NCI-H1417 treated with DMSO at 0.1 percent for 48 hours (cell line): ENCODE measurements around the gene ST14.
"Not testable (repeated sequence)": the region's sequence is repeated elsewhere in the genome, so short reads cannot be mapped to it uniquely, and the experiment has no call there.

Experiments used
- DNase-seq: peaks from one replicate; lab custom pipeline; 2025; lab: John Stamatoyannopoulos, UW

ST14 gene

DNA sequence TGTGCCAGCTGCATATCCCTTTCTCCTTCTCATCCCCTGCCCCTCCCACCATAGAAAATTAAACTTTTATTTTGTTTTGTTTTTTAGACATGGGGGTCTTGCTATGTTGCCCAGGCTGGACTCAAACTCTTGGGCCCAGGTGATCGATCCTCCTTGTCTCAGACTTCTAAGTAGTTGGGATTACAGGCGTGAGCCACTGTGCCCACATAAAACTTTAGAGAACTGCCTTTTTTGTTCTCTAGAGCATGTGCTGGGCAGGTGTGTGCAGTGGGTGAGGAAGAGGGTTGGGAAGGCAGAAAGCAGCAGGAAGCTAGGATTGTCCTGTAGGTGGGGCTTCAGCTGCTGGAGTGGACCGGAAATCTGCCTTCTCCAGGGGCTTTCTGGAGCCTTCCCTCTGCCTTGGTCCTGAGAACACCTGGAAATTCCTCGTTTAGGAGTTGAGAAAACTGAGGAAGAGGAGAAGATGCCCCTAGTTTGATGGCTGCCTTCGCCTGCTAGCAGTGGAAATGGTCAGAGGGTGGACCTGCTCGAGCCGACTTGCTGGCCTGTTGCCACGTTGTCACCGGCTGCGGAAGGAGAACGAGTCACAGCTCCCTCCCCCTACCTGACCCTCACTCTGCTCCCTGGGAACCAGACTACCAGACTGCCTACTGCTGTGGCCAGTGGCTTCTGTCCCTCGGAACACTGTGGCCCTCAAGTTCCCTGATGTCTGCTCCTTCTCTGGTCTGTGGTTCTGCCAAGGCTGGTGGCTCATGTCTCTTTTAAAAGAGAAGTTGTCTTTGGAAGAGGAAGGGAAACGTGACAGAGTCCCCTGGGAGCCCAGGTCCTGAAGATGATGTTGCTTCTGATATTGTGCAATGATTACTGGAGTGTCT, 4.0 kb downstream of the ST14 start:
- DNase-seq = no peak

DNA sequence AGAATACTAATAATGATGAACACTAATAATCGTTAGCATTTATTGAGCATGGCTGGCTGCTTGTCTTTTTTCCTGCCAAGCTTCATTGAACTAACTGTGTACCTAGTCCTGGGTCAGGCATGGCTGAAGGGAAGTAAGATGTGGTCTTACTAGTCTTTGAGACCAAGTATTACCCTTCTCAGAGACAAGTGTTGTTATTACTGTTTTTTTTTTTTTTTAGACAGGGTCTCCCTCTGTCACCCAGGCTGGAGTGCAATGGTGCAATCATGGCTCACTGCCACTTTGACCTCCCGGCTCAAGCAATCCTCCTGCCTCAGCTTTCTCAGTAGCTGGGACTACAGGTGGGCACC, 4.6 kb downstream of the ST14 start:
- DNase-seq = no peak

DNA sequence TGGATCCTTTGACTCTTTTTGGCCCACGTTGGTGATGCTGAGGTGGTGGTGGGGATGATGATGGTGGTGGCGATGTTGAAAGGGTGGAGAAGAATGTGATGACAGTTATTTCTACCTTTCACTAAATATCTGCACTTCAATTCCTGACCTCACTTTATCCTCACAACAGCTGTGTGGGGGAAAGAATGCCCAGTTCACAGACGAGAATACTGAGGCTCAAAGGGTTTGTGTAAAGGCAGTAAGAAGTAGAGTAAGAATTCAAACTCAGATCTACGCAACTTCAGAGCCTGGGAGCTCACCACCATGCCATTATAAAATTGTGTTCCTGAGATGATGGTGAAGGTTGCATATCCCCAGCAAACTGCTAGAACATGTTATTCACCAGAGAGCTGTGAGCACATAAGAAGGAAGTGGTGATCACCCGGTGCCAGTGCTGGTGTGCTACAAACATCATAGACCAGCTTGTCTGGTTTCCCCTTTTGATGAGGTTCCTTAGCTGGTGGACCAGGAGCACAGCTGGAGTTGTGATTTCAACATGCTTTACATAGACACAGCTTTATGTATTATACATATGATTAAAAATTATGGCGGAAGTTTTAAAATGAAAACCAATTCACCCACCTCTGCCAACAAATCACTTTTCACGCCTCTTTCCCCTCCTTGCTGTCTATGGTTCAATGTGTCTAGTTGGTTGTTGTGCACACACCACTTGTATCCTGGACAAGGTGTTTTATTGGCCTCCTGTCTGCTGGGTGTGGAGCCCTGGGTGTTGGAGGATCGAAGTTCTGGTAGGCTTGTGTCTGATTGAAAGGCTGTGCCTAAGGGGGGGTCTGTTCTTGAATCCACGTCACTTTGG, 6.2 kb downstream of the ST14 start:
- no peak for DNase-seq

DNA sequence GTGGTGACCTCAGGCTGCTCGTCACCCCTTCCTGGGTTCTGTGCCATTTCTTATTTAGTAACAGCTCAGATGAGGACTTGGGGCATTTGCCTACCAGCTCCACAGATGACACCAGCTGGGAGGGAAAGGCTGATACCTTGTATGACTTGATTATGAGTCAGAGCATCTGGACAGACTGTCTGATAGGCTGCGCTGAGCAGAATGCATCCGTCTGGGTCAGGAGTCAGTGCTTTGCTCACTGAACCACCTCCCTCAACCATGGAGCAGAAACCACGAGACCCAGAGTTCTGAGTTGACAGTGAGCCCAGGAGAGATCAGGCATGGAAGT, 6.8 kb downstream of the ST14 start:
- DNase-seq = no peak

DNA sequence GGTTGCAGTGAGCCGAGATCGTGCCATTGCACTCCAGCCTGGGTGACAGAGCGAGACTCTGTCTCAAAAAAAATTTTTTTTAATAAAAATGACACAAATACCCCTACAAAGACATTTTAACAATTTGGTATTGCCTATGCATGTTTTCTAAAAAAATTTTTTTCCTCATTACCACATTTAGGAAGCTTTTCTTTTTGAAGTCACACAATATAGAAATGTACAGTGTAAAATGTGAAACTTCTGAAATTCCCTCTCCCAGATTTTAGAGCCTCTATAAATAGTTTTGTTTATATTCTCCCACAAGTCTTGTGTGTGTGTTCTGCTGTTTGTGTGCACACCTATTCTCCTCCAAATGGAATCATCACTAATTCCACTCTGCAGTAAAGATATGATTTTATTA, 7.6 kb downstream of the ST14 start:
- DNase-seq = no peak

DNA sequence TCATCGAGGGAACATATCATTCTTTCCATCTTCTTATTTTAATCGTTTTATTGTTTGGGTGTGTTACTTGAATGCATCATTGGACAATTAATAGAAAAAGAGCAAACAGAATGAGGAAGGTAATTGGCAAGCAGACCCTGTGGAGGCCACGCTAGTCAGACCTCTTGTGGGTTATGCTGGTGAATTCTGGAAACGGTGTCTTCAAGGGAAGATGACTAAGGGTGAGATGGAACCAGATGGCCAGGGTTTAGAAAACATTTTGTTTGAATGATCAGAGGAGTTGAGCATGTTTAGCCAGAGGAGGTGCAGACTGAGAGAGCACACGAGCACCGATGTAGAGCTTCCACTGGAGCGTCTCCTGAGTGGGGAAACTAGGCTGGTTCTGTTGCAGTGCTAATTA, 8.5 kb downstream of the ST14 start:
- no peak for DNase-seq

DNA sequence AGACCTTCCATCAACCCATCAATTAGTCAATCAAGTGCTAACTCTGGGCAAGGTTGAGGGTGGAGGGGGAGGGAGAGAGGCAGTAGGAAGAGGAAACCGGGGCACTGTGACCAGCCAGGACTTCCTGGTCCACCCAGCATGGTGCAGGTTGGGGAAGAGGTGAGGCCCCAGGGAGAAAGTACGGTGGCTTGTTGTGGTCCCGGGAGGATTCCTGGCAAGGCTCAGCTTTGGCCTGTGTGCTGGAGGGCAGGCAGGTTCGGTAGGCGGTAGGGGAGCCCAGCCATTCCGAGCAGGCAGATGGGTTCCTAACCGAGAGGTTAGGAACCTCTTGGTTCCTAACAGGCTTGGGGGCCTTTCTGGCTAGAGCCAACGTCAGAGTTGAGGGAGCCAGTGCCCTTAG, 10.8 kb downstream of the ST14 start:
- DNase-seq = no peak

DNA sequence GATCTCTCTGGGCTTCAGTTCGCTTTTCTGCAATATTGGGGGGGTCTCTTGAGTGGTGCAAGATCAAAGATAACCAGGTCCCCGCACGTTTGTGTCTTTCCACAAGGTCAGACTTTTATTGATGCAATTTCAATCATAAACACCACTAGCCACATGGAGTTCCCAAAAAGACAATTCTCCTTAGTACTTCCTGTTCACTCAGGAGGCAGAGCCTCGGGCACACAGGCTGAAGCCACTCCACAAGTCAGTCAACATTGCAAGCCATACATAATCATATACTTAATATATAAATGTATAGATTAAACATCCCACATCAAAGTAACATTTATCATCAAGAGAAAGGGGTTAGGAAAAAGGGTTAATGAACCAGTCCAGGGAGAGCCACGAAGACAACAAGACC, 12.0 kb downstream of the ST14 start:
- no peak for DNase-seq

DNA sequence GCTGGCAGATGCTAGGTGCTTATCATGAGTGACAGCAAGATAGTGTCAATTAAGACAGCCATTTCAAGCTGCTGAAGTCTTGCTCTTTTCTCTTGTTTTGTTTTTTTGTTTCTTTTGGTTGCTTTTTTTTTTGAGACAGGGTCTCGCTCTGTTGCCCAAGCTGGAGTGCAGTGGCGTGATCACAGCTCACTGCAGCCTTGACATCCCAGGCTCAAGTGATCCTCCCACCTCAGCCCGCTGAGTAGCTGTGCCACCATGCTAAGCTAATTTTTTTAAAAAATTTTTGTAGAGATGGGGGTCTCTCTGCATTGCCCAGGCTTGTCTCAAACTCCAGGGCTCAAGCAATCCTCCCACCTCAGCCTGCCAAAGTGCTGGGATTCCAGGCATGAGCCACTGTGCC, 12.4 kb downstream of the ST14 start:
- not testable (repeated sequence) for DNase-seq

DNA sequence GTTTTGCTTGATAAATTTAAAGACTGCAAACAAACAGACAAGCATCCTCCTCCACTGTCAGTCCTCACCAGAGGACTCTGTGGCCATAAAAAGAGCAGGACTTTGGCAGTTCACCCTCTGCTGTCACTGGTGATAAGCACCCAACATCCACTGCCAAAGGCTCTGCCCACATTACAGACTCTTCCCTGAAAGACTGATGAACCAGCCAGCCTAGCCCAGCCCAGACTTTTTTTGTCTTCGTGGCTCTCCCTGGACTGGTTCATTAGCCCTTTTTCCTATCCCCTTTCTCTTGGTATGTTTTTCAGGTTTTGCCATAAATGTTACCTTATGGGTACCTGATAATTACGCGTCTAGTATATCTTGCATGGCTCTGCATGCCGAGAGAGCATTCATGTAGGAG, 15.1 kb downstream of the ST14 start:
- DNase-seq = no peak

DNA sequence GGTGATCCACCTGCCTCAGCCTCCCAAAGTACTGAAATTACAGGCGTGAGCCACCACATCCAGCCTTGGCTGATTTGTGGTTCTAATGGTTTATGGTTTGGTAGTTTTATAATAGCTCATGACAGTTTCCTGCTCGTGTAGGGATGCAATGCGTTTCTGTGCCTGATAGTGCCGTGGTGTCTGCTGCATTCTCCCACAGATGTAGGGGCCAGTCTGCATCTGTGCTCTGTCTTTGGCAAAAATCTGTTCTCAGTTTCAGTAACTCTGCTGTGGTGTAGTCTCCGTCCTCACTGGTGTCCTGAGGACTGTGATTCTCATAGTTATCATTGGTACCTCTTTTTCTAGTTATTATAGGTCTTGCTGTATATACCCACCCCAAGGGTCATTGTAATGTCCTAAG, 16.3 kb downstream of the ST14 start:
- no peak for DNase-seq

DNA sequence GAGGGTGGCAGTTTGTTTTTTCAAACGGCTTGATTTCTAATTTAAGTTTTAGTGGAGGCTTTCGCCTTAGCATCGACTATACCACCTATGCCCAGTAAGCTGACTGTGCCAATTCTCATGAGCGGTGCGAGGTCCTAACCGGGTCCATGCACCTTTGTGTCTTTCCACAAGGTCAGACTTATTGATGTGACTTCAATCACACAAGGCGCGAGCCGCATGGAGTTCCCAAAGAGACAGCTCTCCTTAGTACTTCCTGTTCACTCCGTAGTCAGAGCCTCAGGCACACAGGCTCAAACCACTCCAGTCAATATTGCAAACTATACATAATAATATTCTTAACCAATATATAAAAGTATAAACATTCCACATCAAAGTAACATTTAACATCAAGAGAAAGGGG, 18.2 kb downstream of the ST14 start:
- no peak for DNase-seq

DNA sequence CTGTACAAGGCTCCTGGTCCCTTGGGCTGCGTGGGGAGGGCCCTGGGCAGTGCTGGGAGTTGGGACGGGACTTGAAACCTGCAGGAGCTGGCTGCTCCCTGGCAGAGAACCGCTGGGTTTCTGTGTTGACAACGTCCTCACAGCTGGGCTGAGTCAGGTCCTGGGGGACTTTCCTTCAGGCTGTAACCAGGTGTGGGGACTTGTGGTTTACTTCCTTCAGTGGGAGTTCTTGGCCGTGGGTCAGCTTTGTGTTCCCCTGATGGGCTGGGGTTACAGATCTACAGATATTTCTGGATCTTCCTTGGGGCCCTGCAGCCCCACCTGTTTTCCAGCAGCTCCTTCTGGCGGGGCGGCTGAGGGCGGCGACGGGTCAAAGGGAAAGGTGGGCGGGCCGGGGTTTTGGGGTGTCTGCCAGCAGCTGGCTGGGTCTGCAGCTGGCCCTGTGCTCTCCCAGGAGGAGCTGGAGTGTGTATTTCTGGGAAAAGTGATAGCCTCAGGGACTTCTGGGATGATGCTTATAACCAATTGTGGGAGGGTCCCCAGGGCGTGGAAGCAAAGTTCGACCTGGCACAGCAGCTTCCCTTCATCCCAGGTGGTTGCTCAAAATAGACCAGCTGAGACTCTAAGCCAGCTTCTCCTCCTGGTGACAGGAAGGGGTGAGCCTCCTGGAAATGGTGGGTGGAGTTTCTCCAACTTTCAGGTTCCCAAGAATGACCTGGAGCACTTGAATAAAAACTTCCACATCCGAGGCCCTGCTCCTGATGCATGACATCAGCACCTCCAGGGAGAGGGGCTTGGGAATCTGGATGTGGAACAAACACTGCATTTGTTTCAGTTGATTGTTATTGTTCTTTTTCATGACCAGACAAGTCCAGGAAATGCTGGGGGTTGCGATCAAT, 19.1 kb downstream of the ST14 start:
- DNase-seq = no peak

DNA sequence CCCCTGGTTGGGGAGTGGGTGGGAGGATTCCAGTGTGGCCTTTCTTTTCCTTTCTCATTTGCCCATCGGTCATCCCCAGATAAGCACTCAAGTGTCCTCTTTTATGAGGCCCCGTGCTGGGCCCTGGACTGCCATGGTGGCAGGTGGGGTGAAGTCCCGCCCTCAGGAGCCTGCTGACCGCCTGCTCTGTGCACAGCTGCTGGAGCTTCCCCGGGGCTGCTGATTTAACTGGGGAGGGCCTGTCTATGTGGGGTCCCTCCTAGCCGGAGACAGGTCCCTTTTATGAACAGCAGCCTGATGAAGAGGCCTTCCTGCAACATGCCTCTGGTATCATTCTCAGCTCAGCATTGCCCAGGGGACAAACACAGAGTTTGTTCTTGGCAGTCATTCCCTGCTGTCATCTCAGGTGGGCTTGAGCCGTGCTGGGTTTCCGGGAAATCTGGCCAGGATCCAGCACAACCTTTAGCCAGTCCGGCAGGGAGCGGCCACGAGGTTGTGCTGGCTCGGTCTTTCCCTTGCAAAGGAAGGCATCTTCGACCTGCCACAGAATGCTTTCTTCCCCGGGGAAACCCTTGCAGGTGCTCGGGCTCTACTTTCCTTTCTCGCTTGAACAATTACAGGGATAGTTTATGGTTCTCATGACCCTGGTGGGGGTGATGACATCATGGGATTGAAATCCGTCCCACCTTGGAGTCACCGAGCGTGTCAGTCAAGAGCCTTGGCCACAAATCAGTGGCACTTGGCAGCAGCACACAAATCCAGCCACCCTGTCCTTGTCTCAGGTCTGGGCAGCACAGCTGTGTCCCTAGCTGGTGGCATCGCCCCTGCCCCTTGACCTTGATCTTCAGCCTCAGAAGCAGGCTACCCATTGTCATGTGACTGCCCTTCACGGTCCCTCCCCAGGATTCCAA, 20.1 kb downstream of the ST14 start:
- peak; percentile 32 for DNase-seq

DNA sequence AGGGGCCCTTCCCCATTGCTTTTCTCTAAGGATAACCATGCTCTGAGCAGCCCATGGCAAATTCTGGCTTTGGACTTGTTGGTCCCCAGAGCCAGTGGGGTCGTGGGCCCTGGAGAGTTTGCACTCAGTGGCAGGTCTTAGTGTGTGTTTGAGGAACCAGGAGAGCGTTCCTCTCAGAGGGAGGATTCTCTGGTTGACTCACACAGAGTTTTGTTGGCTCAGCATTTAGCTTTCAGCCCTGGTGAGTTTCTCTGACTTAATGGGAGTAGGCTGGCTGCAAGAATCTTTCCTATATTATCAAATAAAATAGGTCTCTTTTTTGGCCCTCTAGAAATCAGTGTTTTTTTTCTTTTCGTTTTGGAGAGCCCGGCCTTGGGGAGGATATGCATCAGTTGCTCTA, 20.9 kb downstream of the ST14 start:
- no peak for DNase-seq

DNA sequence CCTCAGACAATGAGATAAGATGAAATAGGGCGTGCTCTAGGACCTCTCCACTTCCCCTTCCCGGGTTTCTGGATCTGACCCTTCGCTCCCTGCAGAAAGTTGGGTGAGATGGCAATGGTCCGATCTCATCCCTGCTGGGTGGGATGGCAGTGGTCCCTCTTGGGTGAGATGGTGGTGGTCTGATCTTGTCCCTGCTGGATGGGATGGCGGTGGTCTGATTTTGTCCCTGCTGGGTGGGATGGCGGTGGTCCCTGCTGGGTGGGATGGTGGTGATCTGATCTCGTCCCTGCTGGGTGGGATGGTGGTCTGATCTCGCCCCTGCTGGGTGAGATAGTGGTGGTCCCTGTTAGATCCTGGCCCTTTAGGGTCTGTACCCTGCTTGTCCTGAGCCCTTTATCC, 21.3 kb downstream of the ST14 start:
- no peak for DNase-seq

DNA sequence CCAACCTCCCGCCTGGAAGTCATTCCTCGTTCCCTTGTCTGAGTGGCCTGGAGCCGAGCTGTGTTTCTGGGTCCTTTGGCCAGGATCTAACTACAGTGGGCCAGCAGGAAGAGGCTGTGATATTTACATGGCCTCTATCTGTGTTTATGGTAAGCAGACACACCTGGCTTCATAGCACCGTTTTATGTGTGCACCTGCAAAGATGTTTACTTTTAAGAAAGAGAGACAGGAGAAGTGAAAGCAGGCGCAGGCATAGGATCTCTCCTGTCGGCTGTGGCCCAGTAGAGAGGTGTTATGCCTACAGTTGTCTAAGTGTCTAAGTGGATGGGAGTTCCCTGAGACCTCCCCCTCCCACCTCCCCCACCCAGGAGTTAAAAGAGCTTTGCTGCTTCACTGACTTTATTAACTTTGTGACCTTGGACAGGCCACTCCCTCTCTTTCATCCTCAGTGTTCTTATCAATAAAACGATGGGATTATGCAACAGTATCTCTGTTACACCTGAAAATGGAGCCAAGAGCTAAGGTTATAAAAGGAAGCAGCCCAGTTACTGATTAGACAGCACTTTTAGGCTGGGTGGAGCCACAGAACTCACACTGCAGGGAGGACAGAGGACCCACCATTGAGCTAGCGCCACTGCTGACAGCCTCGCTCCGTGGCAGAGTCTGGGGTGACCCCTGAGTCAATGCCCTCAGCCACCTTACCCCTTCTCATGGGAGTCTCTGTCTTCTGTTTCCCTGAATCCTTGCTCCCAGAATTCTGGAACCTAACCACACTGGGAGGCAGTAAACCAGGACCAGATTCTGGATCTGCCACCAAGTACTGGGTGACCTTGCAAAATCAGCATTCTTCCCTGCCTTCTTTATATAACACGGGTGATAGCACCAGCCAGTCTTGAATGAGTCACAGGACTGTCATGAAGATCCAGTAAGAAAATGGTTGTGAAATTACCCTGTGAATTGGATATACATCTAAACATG, 22.0 kb downstream of the ST14 start:
- peak; percentile 46 for DNase-seq

DNA sequence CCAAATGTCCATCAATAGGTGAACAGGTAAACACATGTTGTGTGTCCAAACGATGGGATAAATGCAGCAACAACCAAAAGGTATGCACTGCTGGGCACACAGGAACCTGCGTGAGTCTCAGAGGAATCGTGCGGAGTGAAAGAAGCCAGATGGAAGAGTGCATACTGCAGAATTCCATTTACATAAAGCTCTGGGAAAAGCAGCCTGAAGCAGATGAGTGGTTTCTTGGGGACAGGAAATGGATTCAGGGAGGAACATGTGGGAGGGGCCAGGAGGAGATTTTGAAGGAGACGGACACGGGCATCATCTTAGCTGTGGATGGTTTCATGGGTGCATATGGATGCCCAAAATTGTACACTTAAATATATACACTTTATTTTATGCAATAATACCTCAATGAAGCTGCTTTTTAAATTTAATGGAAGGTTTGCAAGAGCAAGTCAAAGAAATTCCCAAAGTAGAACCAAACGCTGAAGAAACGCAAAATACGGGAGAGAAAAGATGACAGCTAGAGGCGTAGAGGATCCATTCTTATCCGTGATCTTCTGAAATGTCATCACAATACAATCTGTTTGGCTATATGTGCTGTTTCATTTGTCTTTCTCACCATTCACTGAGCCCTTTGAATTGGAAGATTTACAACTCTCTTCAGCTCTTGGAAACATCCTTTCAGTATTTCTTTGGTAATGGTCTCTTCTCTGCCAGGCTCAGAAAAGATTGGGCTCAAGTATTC, 24.5 kb downstream of the ST14 start:
- no peak for DNase-seq

DNA sequence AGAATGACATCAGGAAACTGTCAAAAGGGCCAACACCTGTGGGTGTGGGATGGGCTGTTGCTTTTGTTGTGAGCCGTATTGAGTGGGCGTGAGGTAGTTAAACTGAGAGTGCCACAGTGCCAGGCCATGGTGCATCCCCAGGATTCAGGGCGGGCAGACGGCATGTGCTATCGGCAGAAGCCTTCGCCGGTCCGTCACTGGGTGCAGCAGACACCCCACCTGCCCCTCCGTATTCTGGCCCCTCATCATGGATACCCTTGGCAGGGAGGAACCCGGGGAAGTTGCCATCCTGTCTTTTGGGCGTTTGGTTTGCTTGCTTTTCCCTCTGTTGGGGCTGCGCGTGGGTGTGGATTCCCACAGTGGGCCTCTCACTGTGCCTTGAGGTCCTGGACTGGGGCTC, 27.5 kb downstream of the ST14 start:
- DNase-seq = no peak

DNA sequence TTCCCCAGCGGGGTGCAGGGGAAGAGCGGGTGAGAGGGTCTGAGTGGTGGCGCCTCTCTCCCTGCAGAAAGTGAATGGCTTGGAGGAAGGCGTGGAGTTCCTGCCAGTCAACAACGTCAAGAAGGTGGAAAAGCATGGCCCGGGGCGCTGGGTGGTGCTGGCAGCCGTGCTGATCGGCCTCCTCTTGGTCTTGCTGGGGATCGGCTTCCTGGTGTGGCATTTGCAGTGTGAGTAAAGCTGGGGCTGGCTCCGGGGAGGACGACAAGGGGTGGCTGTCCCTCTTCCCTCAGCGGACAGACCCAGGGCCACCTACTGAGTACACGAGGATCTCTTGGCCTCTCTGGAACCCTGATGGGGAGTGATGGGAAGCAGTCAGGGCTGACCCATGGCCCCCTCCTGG, 28.5 kb downstream of the ST14 start:
- DNase-seq = no peak
